HS-5 (cell line): Measurements from ENCODE around the gene B3GNT9.

Source experiments
- DNase-seq: peaks from one replicate; pipeline ENCODE4 v3.0.0-alpha.2; 2012; ENCODE audit warnings: low read depth

Gene B3GNT9

DNA sequence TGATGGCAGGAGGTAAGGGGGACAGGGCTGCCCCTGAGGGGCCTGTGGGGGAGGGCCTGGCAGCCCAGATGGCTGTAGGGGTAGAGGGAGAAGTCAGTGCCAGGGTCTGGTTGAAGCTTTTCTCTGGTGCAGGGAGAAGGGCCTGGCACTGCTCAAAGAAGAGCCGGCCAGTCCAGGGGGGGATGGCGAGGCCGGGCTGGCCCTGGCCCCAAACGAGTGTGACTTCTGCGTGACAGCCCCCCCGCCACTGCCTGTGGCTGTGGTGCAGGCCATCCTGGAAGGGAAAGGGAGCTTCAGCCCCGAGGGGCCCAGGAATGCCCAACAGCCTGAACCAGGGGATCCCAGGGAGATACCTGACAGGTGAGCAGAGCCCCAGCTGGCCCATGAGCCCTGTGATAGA is 16.8 kb upstream of the B3GNT9 start:
- DNase-seq = no peak

DNA sequence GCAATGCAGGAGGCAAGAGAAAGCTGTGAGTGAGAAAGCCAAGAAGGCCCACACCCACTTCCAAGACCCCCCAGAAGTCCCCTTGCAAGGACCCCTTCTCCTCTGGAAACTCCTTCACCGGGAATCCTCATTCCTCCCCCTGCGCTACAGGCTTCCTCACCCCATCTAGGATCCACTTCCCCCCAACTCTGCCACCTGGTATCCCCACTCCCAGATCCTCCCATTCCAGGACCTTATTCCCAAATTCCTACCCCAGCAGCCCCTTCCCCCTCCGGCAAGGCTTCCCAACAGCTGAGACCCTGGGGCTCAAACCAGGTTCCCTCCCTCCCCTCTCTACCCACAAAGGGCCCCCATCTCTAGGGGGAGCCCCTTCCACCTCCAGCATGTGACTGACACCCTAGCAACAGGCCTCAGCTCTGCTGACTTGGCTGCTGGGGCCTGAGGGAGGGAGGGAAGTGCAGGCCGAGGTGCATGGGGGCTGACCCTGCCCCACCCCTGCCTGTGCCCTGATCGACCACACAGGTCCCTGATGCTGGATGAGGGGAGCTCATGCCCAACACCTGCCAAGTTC is 15.9 kb upstream of the B3GNT9 start:
- no peak for DNase-seq

DNA sequence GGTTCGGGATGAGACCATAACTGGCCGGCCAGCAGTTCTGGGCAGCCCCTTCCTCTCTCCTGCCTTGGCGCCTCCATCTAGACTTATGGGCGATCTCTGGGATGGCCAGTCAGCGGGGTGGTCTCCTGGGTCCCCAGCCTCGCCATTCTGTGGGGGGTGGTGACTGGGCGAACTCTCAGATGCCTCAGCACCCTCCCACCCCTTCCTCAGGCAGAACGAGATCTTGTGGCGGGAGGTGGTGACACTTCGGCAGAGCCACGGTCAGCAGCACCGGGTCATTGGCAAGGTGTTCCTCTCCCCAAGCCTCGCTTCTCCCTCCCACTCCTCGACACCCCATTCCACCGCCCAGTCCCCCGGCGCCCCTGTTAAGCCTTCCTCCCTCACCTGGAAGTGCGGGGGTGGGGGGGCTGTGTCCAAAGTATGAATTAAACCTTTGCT is 15.3 kb upstream of the B3GNT9 start:
- no peak for DNase-seq

DNA sequence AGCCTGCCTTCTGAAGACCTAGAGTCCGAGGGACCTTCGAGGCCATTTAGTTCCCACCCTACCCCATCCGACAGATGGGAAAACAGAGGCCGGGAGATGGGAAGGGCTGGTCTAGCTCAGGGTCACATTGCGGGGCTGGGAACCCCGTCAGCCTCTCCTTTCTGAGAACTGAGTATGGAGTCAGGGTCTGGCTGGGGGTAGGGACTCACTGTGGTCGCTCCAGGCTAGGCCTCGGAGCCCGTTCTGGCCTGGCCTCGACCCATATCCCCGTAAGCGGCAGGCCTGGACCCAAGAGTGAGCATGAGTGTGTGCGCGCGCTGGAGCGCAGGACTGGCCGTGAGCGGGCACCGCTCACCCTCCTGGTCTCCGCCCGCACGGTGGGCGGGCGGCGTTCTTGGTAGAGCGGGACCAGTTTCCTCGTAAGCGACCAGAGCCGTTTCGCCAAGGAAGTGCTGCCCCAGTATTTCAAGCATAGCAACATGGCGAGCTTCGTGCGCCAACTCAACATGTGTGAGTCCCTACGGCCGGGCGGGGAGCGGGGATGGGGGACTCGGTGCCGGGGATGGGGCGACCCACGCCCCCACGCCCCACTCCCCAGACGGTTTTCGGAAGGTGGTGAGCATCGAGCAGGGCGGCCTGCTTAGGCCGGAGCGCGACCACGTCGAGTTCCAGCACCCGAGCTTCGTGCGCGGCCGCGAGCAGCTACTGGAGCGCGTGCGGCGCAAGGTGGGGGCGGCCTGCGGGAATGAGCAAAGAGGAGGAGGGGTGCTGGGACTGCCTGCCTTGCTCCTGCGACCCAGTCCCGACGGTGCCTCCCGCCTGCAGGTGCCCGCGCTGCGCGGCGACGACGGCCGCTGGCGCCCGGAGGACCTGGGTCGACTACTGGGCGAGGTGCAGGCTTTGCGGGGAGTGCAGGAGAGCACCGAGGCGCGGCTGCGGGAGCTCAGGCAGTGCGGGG is 14.6 kb upstream of the B3GNT9 start:
- no peak for DNase-seq

DNA sequence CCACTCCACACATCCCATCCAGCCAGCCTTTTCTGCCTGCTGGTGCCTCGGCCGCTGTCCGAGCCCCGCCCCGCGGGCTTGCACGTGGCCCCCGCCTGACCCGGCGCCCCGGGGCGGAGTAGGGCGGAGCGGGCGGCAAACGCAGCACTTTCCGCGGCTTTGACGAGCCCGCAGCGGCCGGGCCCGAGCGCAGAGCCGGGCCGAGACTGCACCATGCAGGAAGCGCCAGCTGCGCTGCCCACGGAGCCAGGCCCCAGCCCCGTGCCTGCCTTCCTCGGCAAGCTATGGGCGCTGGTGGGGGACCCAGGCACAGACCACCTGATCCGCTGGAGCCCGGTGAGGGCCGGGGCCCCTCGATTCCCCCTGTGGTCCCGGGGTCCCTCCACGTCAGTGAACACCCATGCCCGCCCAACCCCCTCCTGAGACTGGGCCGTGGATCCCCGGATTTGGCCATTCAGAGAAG is 13.8 kb upstream of the B3GNT9 start, which contains the start of gene HSF4:
Gene HSF4 (plus strand): TSS at position 147 of the 463 bp plus-strand sequence. CDS start 67 bp downstream, at position 214.
- DNase-seq = no peak

DNA sequence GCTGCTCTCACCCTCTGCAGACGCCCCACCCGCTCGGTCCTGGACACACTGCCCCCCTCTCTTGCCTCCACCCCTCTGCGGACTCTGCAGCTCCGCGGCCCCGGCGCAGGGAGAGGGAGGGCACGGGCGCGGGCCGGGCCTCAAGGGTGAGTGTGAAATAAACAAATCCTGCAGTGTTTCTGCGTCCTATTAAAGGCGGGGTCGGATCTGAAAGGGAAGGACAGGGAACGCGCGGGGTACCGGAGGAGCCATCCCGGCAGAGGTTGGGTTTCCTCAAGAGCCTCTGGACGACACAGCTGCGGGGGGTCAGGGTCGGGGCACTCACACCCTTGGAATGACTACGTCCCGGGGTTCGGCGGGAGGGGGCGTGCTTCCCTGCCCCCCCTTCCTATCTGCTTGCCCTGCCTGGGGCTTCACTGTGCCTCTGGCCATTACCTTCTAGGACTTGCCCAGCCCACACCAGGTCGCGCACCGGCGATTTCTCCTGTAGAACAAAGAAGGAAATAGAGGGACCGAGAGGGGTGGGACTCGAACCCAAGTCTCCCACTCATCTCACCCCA is 13.3 kb upstream of the B3GNT9 start:
- no peak for DNase-seq

DNA sequence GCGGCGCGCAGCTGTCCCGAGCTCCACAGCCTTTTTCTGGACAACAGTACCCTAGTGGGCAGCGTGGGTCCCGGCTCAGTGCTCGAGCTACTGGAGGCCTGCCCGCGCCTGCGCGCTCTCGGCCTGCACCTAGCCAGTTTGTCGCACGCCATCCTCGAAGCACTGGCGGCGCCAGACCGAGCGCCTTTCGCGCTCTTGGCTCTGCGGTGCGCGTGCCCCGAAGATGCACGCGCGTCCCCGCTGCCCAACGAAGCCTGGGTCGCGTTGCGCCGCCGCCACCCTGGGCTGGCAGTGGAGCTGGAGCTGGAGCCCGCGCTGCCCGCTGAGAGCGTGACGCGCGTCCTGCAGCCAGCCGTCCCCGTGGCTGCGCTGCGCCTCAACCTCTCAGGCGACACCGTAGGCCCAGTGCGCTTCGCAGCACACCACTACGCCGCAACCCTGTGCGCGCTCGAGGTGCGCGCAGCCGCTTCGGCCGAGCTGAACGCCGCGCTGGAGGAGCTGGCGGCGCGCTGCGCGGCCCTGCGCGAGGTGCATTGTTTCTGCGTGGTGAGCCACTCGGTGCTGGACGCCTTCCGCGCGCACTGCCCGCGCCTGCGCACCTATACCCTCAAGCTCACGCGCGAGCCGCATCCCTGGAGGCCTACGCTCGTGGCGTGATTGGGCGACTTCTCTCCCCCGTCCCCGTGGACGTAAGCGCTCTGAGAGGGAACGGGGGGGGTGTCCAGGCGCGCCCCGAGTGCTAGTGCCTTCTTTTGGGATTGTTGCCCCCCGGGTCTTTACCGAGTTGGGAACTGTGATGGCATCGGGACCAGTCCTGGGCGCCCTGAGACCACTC is 12.6 kb upstream of the B3GNT9 start:
- DNase-seq = no peak

DNA sequence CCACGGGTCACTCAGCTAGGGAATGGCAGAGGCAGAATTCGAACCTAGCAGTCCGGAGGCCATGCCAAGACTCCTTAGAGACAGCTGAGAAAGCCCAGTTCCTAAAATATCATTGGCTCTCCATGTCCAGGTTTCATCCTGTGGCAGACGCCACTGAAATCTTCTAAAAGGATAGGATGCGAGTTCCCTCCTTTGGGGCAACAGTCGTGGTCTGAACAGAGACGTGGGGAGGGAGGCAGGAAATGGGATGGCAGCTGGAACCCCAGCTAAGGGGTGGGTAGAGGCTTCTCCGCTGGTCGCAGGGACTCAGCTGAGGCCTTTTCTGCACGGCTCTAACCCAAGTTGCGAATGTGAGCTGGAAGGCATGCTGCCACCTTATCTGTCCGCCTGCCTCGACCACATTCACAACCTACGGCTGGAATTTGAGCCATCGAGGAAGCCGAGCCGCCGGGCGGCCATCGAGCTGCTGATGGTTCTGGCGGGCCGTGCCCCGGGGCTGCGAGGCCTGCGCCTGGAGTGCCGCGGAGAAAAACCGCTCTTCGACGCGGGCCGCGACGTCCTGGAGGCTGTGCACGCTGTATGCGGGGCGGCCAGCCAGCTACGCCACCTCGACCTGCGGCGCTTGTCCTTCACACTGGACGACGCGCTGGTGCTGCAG is 11.8 kb upstream of the B3GNT9 start:
- no peak for DNase-seq

DNA sequence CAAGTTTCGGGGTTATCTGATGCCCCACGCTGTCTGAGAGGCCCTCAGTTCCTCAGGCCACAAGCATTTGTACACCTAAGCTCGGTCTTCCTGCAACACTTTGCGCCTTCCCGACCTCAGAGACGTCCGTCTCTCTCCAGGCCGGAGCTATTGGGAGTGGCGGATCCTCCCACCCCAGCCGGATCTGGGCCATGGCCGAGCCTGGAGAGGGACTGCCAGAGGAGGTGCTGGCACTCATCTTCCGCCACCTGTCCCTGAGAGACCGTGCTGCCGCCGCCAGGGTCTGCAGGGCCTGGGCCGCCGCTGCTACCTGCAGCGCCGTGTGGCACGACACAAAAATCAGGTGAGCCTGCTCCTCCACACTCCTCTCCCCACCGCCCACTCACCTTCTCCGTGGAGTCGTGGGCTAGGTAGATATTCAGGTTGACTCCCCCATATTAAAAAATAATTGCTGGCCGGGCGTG is 10.8 kb upstream of the B3GNT9 start:
- no peak for DNase-seq

DNA sequence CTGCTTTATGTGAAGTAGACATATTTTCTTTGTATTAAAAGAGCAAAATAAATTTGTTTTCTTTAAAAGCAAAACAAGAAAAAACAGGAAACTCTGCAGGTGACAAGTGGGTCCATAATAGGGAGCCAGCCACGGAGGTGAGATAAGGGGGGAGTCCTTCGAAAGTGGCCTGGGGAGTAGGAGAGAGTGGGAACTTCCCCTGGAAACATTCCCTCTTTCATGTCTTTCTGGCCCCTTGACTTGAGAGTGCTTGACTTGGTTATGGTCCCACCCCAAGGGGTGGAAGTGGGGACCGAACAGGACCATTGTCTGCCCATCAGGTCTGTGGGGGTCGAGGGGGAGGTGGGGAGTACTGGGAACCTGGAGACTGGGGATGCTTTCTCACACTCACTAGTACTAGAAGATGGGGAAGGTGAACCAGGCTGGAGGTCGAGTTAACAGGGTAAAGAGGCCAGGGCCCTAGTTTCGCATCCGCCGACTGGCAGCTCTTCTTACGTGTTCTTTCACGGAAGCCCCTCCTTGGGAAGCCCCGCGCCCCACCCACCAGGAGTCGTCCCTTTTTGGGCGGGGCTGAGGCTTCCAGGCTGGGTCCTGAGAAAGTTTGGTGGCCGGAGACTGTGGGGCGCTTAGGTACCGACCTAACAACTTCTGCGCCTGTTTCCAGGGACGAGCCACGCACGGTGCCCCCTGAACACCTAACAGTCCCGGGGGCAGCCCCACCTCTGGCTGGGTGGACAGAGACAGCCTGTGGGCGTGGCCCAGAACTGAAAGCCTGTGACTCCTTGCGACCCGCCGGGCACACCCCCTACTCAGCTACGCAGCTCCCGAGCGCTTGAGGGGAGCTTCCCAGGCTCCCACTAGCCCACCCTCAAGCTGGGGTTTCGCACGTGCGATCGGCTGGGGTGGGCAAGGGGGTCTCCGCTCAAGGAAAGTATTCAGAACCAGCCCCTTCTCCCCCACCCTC is 8.1 kb upstream of the B3GNT9 start:
- DNase-seq = no peak

DNA sequence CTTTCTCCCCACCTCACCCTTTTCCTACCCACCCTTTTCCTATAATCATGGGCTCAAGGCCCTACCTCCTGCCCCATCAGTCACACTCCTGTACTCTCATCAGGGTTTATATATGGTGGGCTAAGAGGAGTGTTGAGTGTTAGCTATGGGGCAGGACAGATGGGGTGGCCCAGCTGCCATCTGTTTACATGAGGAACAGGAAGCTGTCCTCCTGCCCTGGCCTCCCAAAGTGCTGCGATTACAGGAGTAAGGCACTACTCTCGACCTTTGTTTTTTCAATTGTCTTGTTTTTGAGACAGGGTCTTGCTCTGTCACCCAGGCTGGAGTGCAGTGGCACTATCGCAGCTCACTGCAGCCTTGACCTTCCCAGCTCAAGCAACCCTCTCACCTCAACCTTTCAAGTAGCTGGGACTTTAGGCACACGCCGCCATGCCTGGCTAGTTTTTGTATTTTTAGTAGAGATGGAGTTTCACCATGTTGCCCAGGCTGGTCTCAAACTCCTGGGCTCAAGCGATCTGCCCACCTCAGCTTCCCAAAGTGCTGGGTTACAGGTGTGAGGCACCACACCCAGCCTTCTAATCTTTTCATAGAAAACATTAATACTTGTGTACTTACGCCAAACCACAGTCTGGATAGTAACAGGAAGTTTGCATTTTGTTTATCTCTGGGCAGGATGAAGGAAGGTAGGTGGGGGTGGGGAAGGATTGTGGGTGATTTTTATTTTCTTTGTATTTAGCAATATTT is 7.3 kb upstream of the B3GNT9 start:
- no peak for DNase-seq

DNA sequence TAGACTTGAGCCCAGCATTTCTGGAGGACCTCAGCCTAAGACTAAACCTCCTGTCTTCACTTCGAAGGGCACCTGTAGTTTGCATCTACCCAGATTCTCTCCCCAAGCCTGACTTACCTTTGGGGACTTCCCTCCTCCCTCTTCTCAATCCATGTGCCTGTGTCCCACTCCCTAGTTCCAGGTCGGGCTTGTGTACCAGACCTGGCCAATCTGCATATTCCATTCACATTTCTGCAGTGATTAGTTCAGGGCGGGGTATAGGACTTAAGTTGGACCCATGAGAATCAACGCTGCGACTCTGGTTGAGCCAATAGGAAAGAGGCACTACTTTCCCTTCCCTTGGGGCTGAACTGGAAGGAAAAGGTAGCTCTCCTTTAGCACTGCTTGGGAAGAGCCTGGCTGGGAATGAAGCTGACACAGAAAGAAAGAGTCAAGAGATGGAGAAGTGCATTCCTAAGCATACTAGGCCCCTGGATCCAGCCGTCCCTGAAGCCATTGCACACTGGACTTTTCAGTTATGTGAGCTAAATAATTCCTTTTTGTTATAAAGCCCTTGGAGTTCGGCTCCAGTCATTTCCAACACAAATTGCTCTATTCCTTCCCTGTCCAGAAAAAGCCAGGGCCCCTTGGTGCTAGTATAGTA is 6.4 kb upstream of the B3GNT9 start:
- DNase-seq = no peak

DNA sequence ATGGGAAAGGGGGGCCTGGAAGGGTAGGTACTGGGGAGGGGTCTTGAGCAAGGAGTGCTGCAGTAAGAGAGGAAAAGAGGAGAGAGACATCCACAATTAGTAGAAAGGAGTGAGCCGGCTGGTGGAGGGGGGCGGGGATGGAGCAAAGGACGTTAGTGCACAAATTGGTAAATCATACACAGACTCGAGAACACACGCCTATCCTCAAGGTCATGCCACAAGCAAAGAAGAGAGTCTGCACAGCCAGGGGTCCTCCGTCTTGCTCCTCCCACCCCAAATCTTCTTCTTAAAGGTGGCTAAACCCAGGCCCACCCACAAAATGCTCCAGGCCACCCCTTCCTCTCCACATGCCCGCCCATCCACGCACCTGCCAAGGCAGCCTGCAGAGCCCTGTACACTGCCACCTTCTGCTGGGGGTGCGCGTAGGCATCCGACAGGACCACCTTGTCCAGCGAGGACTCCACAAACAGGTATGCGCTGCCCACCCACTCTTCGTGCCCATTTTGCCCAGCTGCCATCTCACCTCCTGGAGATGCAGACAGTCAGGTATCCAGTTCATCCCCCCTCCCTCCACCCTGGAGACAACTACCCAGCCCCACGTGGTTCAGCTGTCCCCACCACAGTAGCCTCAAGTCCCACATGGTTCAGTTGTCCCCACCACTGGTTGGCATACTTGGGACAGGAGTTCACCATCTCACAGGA is 5.5 kb upstream of the B3GNT9 start:
- no peak for DNase-seq

DNA sequence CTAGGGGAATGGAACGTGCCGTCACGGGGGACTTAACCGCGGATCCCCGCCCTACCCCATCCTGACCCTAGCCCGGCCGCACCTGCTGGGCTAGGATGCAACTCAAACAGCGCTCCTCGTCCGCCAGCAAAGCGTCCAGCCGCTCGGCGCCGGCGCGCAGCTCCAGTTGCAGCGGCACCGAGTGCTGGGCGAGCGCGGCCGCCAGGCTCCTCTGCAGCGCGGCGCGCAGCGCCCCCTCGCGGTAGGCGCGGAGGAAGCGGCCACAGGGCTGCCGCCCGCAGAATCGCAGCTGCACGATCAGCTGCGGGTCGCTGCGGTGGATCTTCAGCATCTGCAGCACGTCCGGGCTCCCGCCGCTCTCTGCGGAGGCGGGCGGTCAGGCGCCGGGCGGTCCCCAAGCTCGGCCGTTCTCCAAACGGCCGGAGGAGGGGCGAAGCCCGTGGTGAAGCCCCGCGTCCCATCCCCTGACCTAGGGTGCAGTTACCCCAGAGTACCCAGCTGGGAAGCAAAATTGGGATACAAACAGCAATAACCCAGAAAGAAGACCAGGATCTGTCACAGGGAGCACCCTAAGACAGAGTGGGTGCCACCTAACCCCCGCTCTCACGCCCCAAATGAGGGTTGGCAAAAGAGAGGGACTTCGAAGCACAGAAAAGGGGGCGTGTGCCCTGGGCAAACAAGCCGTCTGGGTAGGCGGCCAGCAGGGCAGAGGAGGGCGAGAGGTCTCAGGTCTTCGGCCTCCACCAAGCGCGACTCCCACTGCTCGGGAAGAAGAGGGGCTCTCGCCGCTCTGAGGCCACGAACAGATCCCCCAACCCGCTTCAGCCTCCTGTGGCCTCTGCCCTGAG is 4.7 kb upstream of the B3GNT9 start:
- no peak for DNase-seq

DNA sequence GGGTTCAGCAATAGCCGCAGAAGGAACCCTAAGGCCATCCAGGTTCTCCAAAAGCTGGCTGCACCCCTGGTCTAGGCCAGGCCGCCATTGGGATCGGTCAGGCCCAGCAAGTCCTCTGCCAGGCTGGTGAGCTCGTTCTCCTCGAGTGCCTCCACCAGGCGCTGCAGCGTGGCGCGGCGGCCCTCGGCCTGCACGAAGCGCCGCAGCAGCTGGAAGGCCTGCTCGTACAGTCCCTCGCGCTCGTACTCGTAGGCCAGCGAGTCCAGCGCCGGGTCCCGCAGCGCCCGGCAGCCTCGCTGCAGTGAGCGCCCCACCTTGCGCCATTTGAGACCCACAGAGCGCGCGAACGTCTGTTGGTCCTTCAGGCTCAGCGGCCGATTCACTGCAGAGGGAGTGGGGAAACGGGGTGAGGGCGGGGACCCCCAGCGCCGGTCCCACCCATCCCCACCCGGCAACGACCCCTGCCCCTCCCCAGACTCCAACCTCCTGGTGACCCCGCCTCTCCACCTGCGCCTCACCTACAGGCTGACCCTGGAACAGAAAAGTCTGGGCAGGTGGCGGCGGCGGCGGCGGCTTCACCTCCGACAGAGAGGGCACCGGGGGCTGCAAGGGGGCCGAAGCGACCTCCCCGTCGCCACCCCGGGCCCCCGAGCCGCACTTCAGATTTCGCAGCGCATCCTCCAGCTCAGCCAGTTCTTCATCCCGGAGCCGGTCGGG is 3.9 kb upstream of the B3GNT9 start:
- no peak for DNase-seq

DNA sequence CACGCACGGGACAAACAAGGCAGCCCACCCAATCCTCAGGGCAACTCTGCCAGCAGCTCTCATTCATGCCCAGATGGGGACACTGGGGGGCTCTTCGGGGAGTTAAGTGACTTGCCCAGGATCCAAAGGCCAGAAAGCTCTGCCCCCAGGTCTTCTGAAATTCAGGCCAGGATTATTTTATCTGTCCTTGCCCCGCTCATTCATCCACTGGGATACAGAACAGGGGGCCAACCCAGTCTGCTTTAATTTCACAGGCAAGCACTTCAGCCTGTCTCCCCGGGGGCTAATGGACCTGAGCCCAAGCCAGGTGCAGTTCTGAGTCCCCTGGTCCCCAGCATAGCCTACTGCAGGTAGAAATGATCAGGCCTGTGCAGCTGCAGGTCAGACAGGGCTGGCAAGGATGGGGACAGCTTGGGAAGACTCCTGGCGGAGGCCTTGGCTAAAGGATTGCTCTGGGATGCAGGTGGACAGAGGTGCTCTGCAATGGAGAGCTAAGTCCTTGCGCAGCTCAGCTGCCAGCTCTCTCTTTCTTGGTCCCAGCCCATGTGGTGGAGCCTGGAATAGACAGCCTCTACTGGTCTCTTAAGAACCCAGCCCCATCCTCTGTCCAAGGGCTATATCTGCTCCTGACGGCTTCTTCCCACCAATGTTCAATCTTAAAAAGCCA is 766 bp upstream of the B3GNT9 start:
- no peak for DNase-seq
